Pancreas (tissue), 10 donors: ENCODE results near the gene ETFA. TPM values are rescaled to one million over a fixed set of nuclear protein-coding genes. Genes with fewer than 3 reads are reported as not detected.
"Not testable (repeated sequence)": the region's sequence is repeated elsewhere in the genome, so short reads cannot be mapped to it uniquely, and the experiment has no call there.

ENCODE experiments used
- ATAC-seq, 4 donors: fragments of 200-7000 bp; cut with Tn5 transposase; one replicate each; pipeline versions ENCODE4 v1.8.0 to v1.9.1; 2020; ENCODE audit warnings: mild to moderate bottlenecking in 4 of 4, moderate library complexity in 4 of 4
- DNase-seq, 6 donors: peaks; one replicate each; pipeline ENCODE4 v3.0.0-alpha.2; 2020
- FAIRE-seq: peaks from 2 replicates; lab custom pipeline; 2012; peaks lifted over from hg19 to GRCh38; lab: Jason Lieb, UNC
- H3K27ac ChIP-seq, 4 donors: fragments of 200-600 bp; sonication (generic); 1 replicate in 3 of 4; 2 replicates in 1 of 4; pipeline versions ENCODE4 v1.5.0 to v1.8.0; 2020
- H3K27me3 ChIP-seq, 4 donors: fragments of 200-600 bp; one replicate each; pipeline ENCODE4 v1.8.0; 2021
- H3K36me3 ChIP-seq, 3 donors: fragments of 200-600 bp; sonication (generic) in 1 of 3; one replicate each; pipeline versions ENCODE4 v1.5.0 to v1.8.0; 2020 to 2021
- H3K4me1 ChIP-seq, 3 donors: fragments of 200-600 bp; one replicate each; pipeline ENCODE4 v1.8.0; 2021
- H3K4me3 ChIP-seq, 4 donors: fragments of 200-600 bp; sonication (generic) in 2 of 4; one replicate each; pipeline versions ENCODE4 v1.5.0 to v1.8.0; 2020 to 2021
- H3K9me3 ChIP-seq, 4 donors: fragments of 200-600 bp; one replicate each; pipeline ENCODE4 v1.8.0; 2021
- CTCF ChIP-seq, 4 donors: fragments of 200-600 bp; sonication (generic) in 3 of 4; IDR thresholded peaks; one replicate each; pipeline versions ENCODE4 v1.5.0 to v1.8.0; 2021; ENCODE audit warnings: antibody characterized with exemption in 4 of 4
- WGBS, 2 donors: extraction: QIAGEN DNeasy Blood & Tissue Kit; methylation state at CpG; one replicate each; pipeline ENCODE4 v1.1.7; 2013; 5-methylcytosine and 5-hydroxymethylcytosine counted together
- intact Hi-C, 3 donors: fragments of 100-400 bp; cut with DNase I; formaldehyde crosslinking; loops; one replicate each; pipeline versions ENCODE4 v1.11.1 to v1.14.2; 2022
- polyA plus RNA-seq, 2 donors: library from polyadenylated mRNA; stranded (reverse); fragments of 200-250 nt; gene quantifications; one replicate each; pipeline ENCODE4 v1.2.3, GENCODE V29; 2013
- total RNA-seq, 6 donors: library from RNA; stranded (reverse); fragmentation: NEBNext Ultra II Directional in 4 of 6; extraction: Animal tissue kit (Norgen Biotek cat#: 25700) in 4 of 6; gene quantifications; one replicate each; pipeline versions ENCODE4 v1.2.1 to v1.2.4, GENCODE V29; 2021 to 2023
- donor health status: healthy with polysubstance abuse.
- donor health status: DM: no; HTN: no; CAD: no; lungs with moderate emphysema.
- donor health status: DM: no; HTN: no; CAD: no.
- donor health status: control.
- donor health status: control.
- donor health status: Bipolar disorder and iron deficiency.
- donor health status: DM: yes; HTN: yes; CAD: no.
- donor health status: DM: no; HTN: no; CAD: no.
- donor health status: DM: no; HTN: no; CAD: no.
- donor health status: DM: yes; HTN: yes; CAD: no.

The ETFA gene
- total and polyA plus RNA-seq, 8 donors: 27.5 to 51.2 (median 42.3) TPM

GRCh38 chr15:76296849-76297248 is 14.4 kb downstream of the ETFA start:
- no peaks in the 10 kb centered on the region for H3K36me3 ChIP-seq

GRCh38 chr15:76294463-76294862 is 16.8 kb downstream of the ETFA start:
- DNase-seq, H3K27me3 ChIP-seq, H3K9me3 ChIP-seq, FAIRE-seq, H3K4me1 ChIP-seq, intact Hi-C loops, H3K27ac ChIP-seq, H3K36me3 ChIP-seq, ATAC-seq, H3K4me3 ChIP-seq: not testable (repeated sequence)
- 94% methylated on average over 1 of the region's 1 CpG for WGBS, 2 donors

More at GRCh38 chr15:76296849-76297248, 14.4 kb downstream of the ETFA start:
- no peak overlapping the region for H3K27ac ChIP-seq
- H3K4me3 ChIP-seq: no peak overlapping the region
- WGBS, 2 donors: 96 to 97% methylated on average over 1 of the region's 1 CpG
- FAIRE-seq (no peak), DNase-seq (no peak), ATAC-seq (no peak)
- H3K9me3 ChIP-seq: no peaks in the 10 kb centered on the region
- no peak for TF ChIP-seq CTCF (IDR thresholded peaks at IDR 0.05)
- peaks cover 0 to 10% (median 0%) of the 10 kb centered on the region in 3 donors for H3K4me1 ChIP-seq
- intact Hi-C loops: no loop called here
- no peaks in the 10 kb centered on the region for H3K27me3 ChIP-seq

- 18 to 32% methylated on average over 1 of the region's 1 CpG for WGBS, 2 donors
- no peak overlapping the region for H3K4me3 ChIP-seq
- ATAC-seq (no peak), DNase-seq (no peak), FAIRE-seq (no peak)
- H3K36me3 ChIP-seq: no peaks in the 10 kb centered on the region
- no peaks in the 10 kb centered on the region for H3K27me3 ChIP-seq
- no peak overlapping the region for H3K27ac ChIP-seq
- no peaks in the 10 kb centered on the region for H3K4me1 ChIP-seq
- no peaks in the 10 kb centered on the region for H3K9me3 ChIP-seq
- intact Hi-C loops: no loop called here
- TF ChIP-seq CTCF (IDR thresholded peaks at IDR 0.05): no peak
These were observed 17.9 kb downstream of the ETFA start for GRCh38 chr15:76293361-76293760.

- no peak for FAIRE-seq
These were observed 21.7 kb downstream of the ETFA start for GRCh38 chr15:76289582-76289981.

GRCh38 chr15:76286271-76286879 is 24.9 kb downstream of the ETFA start:
- DNase-seq: no peak
- Histone ChIP-seq H3K9me3 (no peaks in the 10 kb centered on the region), H3K4me3 (no peak overlapping the region), H3K27me3 (no peaks in the 10 kb centered on the region), H3K4me1 (no peaks in the 10 kb centered on the region), H3K27ac (no peak overlapping the region), H3K36me3 (peaks cover 0 to 13% (median 7%) of the 10 kb centered on the region in 3 donors)
- intact Hi-C loops: no loop called here
- WGBS, 2 donors: 80 to 84% methylated on average over 4 of the region's 4 CpGs
- TF ChIP-seq CTCF (IDR thresholded peaks at IDR 0.05): no peak
- ATAC-seq: no peak
- FAIRE-seq: no peak

More at GRCh38 chr15:76289582-76289981, 21.7 kb downstream of the ETFA start:
- H3K27ac ChIP-seq: no peak overlapping the region
- ATAC-seq: no peak
- intact Hi-C loops: no loop called here
- no peaks in the 10 kb centered on the region for H3K36me3 ChIP-seq
- no peak for TF ChIP-seq CTCF (IDR thresholded peaks at IDR 0.05)
- H3K4me3 ChIP-seq: no peak overlapping the region
- H3K9me3 ChIP-seq: no peaks in the 10 kb centered on the region
- no peaks in the 10 kb centered on the region for H3K27me3 ChIP-seq
- no peaks in the 10 kb centered on the region for H3K4me1 ChIP-seq
- WGBS, 2 donors: 61 to 66% methylated on average over 3 of the region's 3 CpGs
- DNase-seq: no peak
